IgD-negative memory B cell (primary cell): ENCODE measurements around the gene NBPF4. TPM values are rescaled to one million over a fixed set of nuclear protein-coding genes. Genes with fewer than 3 reads are reported as not detected.
"Not testable (repeated sequence)": the region's sequence is repeated elsewhere in the genome, so short reads cannot be mapped to it uniquely, and the experiment has no call there.

Experiments used
- H3K27ac Mint-ChIP-seq, 3 donors: one replicate each; pipeline ENCODE4 v1.8.0; 2020 to 2022; ENCODE audit warnings: mild to moderate bottlenecking in 3 of 3, mixed read lengths in 3 of 3, moderate library complexity in 1 of 3
- H3K27me3 Mint-ChIP-seq: one replicate; pipeline ENCODE4 v1.8.0; 2021; ENCODE audit warnings: mixed read lengths
- H3K36me3 Mint-ChIP-seq: one replicate; pipeline ENCODE4 v1.8.0; 2020; ENCODE audit warnings: mild to moderate bottlenecking, mixed read lengths
- H3K4me1 Mint-ChIP-seq, 3 donors: one replicate each; pipeline ENCODE4 v1.8.0; 2020 to 2022; ENCODE audit warnings: mixed read lengths in 3 of 3, mild to moderate bottlenecking in 1 of 3
- H3K4me3 Mint-ChIP-seq, 4 donors: one replicate each; pipeline ENCODE4 v1.8.0; 2020 to 2022; ENCODE audit warnings: mild to moderate bottlenecking in 4 of 4, mixed read lengths in 4 of 4, moderate library complexity in 3 of 4
- H3K9me3 Mint-ChIP-seq, 3 donors: one replicate each; pipeline ENCODE4 v1.8.0; 2020 to 2021; ENCODE audit warnings: mixed read lengths in 3 of 3, mild to moderate bottlenecking in 1 of 3
- polyA plus RNA-seq: library from polyadenylated mRNA; unstranded; fragments of 300-500 nt; fragmentation: Illumina TruSeq; gene quantifications from one replicate; pipeline ENCODE4 v1.2.3, GENCODE V29; 2021

The NBPF4 gene, protein sequence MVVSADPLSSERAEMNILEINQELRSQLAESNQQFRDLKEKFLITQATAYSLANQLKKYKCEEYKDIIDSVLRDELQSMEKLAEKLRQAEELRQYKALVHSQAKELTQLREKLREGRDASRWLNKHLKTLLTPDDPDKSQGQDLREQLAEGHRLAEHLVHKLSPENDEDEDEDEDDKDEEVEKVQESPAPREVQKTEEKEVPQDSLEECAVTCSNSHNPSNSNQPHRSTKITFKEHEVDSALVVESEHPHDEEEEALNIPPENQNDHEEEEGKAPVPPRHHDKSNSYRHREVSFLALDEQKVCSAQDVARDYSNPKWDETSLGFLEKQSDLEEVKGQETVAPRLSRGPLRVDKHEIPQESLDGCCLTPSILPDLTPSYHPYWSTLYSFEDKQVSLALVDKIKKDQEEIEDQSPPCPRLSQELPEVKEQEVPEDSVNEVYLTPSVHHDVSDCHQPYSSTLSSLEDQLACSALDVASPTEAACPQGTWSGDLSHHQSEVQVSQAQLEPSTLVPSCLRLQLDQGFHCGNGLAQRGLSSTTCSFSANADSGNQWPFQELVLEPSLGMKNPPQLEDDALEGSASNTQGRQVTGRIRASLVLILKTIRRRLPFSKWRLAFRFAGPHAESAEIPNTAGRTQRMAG
- polyA plus RNA-seq: 0.38 TPM

DNA sequence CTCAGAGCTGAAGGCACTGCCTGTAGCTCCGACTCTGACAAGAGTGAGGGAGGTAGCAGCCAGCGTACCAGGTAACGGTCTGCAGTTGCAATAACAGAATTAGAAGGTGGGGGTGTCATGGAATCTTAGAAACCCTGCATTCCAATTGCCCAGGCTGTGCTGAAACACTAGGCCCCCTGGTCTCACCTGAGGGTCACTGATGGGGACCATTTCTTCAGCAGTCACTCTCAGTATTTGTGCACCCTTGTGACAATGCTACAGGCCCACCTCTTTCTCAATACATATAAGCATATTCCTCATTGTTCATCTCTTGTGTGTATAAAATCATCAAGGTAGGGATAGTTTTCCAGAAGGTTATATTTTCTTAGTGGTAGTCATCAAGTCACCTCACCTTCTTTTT, at the start of gene NBPF4:
Gene NBPF4 (minus strand): TSS at position 101 of the 400 bp plus-strand sequence. CDS start 315 bp downstream, outside the sequence.
- not testable (repeated sequence) for H3K4me1 Mint-ChIP-seq, H3K9me3 Mint-ChIP-seq, H3K27me3 Mint-ChIP-seq, H3K4me3 Mint-ChIP-seq, H3K27ac Mint-ChIP-seq, H3K36me3 Mint-ChIP-seq

DNA sequence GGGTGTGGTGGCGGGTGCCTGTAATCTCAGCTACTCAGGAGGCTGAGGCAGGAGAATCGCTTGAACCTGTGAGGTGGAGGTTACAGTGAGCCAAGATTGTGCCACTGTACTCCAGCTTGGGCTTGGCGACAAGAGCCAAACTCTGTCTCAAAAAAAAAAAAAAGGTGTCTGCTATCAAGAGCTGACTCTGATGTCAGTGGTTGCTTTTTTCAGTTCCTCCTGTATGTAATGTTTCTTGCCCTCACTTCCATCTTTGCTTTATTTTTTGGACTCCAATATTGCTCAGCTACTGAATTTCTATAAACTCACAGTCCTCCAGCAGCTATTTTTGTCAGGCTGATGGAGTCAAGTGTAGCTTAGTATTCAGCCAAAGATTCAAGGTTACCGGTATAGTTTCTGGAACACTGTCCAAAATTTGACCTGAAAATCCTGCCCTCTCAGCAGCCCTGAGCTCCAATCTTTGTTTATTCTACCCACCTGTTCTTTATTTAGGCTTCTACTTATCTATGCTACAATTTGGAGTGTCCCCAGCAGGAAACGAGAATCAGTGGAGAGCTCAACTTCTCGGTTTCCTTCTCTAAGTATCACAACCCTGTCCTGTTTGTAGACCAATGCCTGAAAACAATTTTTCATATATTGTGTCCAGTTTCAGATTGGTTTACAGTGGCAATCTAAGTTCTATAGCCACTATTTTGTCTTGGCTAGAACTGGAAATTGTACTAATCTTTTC, 38.8 kb upstream of the NBPF4 start:
- H3K27ac Mint-ChIP-seq, H3K4me3 Mint-ChIP-seq, H3K9me3 Mint-ChIP-seq, H3K36me3 Mint-ChIP-seq, H3K4me1 Mint-ChIP-seq, H3K27me3 Mint-ChIP-seq: not testable (repeated sequence)

DNA sequence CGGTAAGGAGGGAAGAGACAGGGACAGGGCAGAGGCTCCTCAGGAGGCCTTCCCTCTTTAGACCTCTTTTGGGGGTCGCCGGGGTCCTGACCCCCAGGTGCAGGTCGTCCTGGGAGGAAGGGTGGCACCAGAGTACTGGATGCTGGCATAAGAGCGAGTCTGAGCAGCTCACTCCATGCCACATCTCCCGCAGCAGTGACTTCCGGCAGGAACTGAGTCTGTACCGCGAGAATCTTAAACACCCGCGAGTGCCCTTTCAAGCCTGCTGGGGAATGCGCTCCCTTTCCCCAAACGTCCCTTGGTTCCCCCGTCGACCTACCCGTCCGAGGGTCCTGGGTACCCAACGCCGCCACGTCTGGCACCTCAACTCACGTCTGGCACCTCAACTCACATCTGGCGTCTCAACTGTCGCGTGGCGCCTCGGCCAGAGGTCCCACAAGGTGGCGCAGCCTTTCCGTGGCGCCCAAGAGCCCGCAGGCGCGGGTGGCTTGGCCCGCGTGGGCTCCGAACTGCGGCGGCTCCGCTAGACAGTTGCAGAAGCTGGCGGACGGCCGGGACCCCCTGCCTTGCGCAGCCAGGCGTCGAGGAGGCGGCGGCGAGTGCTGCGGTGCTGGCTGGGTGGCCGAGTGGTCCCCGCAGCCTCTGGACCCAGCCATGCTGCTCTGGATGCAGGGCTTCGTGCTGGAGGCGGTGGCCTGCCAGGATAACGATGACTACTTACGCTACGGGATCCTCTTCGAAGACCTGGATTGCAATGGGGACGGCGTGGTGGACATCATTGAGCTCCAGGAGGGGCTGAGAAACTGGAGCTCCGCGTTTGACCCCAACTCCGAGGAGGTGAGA, 28.8 kb upstream of the NBPF4 start:
- H3K9me3 Mint-ChIP-seq: not testable (repeated sequence)

DNA sequence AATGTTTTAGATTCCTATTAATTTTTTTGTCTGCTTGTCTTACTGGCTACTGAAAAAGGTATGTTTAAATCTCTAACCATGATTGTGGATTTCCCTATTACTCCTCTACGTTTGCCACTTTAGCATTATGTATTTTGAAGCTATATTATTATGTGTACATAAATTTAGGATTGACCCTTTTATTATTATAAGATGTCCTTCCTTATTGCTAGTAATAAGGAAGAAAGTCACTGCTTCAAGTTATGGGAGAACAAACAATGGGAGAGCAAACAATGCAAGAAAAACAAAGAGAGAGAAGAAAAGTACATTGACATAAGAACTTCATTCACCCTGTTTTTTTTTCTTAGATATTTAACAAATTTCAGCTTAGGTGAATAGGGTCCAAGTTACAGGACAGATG, 23.2 kb upstream of the NBPF4 start:
- H3K4me3 Mint-ChIP-seq, H3K9me3 Mint-ChIP-seq, H3K27ac Mint-ChIP-seq, H3K4me1 Mint-ChIP-seq, H3K27me3 Mint-ChIP-seq, H3K36me3 Mint-ChIP-seq: not testable (repeated sequence)

More for the DNA sequence above, 28.8 kb upstream of the NBPF4 start:
- not testable (repeated sequence) for H3K36me3 Mint-ChIP-seq, H3K27ac Mint-ChIP-seq, H3K4me3 Mint-ChIP-seq, H3K4me1 Mint-ChIP-seq, H3K27me3 Mint-ChIP-seq

DNA sequence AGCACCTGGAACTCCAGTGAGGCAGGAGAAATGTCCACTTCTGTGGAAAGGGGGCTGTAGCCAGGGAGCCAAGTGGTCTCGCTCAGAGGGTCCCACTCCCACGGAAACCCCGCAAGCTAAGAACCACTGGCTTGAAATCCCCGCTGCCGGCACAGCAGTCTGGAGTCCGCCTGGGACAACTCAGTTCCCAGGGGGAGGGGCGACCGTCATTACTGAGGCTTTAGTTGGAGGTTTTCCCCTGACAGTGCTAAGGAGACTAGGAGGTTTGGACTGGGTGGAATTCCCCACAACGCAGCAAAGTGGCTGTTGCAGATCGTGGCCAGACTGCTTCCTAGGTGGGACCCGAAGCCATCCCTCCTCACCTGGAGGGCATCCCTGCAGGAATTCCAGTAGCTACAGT, 18.1 kb upstream of the NBPF4 start:
- H3K4me1 Mint-ChIP-seq, H3K9me3 Mint-ChIP-seq, H3K27me3 Mint-ChIP-seq, H3K4me3 Mint-ChIP-seq, H3K36me3 Mint-ChIP-seq, H3K27ac Mint-ChIP-seq: not testable (repeated sequence)

DNA sequence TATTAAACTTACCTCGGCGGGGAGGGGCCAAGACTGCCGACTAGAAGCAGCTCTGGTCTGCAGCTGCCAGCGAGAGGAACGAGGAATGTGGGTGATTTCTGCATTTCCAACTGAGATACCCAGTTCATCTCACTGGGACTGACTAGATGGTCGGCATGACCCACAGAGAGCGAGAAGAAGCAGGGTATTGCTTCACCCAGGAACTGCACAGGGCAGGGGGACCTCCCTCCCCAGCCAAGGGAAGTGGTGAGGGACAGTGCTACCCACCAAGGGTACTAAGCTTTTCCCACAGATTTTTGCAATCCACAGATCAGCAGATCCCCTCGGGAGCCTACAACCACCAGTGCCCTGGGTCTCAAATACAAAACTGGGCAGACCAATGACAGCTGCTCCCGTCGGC, 17.6 kb upstream of the NBPF4 start:
- not testable (repeated sequence) for H3K4me3 Mint-ChIP-seq

DNA sequence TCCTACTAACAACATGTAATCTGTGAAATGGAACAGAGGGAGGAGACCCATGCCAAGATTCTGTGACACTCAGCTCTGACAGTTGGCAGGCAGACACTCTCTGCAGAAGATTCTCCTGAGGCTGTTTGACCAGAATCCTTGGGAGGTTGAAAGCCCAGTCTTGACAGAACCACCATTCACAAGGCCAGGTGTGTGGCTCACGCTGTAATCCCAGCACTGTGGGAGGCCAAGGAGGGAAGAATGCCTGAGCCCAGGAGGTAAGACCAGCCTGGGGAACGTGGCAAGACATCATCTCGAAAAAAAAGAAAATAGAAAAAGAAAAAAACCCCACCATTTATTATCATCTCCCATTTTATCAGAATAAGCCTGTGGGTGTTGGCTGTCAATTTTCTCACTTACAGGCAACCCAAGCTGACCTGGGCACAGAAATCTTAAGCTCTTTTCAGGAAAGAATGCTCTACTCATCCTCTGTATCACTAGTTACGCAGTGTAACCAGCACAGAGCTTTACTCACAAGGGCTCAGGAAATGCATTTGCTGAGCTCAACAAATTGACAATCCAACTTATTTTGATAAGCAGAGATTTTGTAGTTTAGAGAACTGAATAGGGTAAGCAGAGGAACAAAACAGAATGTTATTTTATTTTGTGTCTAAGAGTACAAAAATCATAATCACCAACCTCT, 16.8 kb upstream of the NBPF4 start:
- not testable (repeated sequence) for H3K27me3 Mint-ChIP-seq, H3K27ac Mint-ChIP-seq, H3K4me1 Mint-ChIP-seq, H3K9me3 Mint-ChIP-seq, H3K36me3 Mint-ChIP-seq, H3K4me3 Mint-ChIP-seq

More for the DNA sequence above, 17.6 kb upstream of the NBPF4 start:
- not testable (repeated sequence) for H3K4me1 Mint-ChIP-seq, H3K27ac Mint-ChIP-seq, H3K9me3 Mint-ChIP-seq, H3K36me3 Mint-ChIP-seq, H3K27me3 Mint-ChIP-seq

DNA sequence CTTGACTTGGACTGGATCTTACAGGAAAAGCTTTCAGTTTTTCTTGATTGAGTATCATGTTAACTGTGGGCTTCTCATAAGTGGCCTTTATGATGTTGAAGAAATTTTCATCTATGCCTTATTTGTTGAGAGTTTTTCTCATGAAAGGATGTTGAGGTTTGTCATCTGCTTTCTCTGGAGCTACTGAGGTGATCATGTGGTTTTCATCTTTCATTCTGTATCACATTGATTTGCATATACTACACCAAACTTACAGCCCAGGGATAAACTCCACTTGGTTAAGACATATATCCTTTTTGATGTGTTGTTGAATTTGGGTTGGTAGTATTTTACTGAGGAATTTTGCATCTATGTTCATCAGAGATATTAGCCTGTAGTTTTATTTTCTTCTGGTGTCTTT, 11.6 kb upstream of the NBPF4 start:
- H3K27ac Mint-ChIP-seq, H3K27me3 Mint-ChIP-seq, H3K4me1 Mint-ChIP-seq, H3K36me3 Mint-ChIP-seq, H3K4me3 Mint-ChIP-seq, H3K9me3 Mint-ChIP-seq: not testable (repeated sequence)

DNA sequence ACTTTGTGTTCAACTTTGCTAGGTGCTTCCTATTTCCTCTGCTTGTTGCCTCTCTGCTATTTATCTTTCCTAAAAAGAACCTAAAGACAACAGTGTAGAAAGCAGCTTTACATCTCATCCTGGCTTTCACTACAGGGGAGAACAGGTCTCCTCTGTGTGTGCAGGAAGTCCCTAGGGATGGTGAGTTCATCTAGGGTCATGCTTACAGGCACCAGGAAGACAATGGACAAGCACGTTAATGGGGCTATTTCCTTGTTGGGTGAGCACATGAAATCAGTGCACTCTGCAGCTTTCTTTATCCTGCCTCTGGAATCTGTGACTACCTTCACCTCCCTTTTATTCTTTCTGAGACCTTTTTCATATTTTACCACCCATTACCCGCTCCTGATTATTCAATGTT, 4.5 kb downstream of the NBPF4 start:
- not testable (repeated sequence) for H3K27ac Mint-ChIP-seq, H3K27me3 Mint-ChIP-seq, H3K36me3 Mint-ChIP-seq, H3K4me1 Mint-ChIP-seq, H3K9me3 Mint-ChIP-seq, H3K4me3 Mint-ChIP-seq

DNA sequence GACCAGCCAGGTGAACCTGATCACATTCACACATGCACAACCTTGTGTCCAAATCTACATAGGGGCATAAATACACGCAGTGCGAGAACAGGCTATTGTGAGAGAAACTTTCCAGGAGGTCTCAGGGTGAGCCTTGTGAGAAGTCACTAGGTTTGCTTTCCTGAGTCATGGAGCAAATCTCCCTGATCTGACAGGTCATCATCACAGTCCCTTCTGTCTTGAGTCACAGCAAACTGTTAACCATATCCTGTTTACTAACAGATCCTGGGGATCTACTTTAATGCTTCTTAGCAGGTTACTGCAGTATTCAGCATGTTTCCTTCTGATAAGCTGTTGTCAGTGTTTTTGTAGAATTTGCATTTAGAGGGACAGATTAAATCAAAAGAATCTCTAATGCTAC, 8.6 kb downstream of the NBPF4 start:
- H3K4me3 Mint-ChIP-seq, H3K9me3 Mint-ChIP-seq, H3K27ac Mint-ChIP-seq, H3K27me3 Mint-ChIP-seq, H3K36me3 Mint-ChIP-seq, H3K4me1 Mint-ChIP-seq: not testable (repeated sequence)

DNA sequence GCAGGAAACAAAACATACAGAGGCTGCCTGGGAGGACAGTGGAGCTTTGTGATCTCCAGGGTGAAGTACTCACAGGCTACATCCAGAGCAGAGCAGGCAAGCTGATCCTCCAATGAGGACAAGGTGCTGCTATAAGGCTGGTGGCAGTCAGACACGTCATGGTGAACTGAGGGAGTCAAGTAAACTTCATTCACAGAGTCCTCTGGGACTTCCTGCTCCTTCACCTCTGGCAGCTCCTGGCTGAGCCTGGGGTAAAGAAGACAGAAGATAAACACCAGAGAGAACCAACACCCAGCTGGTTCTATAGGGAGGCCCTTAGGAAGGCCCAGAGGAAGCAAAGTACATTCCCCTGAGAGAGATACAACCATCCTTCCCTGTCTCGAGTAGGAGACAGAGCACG, 11.7 kb downstream of the NBPF4 start:
- H3K9me3 Mint-ChIP-seq, H3K27me3 Mint-ChIP-seq, H3K4me1 Mint-ChIP-seq, H3K27ac Mint-ChIP-seq, H3K4me3 Mint-ChIP-seq, H3K36me3 Mint-ChIP-seq: not testable (repeated sequence)

DNA sequence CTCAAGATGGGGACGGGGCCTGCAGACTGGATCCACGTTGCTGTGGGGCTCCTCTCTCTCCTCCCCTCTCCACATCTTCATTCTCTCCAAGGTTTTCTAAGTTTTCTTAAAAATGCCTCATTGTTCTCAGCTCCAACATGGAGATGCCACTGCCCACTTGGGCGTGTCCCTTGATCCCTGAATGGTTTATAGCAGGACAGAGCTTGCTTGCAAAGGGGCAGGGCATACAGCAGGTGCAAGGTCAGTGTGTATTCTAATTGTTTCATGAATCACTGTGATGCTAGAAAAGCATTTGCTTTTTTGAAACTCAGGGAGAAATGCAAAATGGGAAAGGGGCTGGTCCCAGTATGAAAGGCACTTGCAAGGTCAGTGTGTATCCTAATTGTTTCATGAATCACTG, 13.9 kb downstream of the NBPF4 start:
- not testable (repeated sequence) for H3K4me3 Mint-ChIP-seq, H3K27me3 Mint-ChIP-seq, H3K9me3 Mint-ChIP-seq, H3K36me3 Mint-ChIP-seq, H3K4me1 Mint-ChIP-seq, H3K27ac Mint-ChIP-seq

DNA sequence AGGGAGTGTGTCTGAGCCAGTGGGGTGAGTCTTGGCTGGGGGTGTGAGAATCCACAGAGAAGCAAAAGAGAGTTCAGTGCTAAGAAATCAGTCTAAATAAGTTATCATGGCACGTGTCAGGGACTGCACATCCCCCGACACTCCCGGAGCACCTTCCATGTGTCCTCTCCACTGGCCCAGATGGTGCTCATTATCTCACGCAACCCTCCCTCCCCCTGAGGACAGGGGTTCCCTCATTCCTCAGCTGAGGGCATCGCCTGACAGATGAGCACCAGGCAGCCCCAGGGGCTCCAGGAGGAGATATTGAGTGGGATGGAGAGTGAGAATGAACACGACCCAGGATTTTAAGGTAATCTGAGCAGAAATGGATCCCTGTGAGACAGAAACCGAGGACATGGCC, 16.1 kb downstream of the NBPF4 start:
- H3K36me3 Mint-ChIP-seq, H3K4me3 Mint-ChIP-seq, H3K9me3 Mint-ChIP-seq, H3K4me1 Mint-ChIP-seq, H3K27me3 Mint-ChIP-seq, H3K27ac Mint-ChIP-seq: not testable (repeated sequence)

DNA sequence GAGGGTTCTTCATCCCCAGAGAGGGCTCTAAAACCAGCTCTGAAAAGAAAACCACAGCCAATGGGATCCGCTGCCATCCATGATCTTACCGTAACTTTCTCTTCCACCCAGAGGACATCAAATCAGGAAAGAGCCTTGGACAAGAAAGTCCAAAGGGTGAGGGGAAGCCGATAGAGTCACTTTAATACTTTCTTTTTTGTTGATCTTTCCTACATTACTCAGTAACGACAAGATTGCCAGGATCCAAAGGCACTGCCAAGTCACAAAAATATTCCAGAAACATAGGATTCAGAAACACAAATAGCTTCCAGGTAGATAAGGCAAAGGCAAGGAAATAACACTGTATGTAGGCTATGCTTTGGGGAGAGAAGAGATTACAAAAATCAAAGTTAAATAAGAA, 17.0 kb downstream of the NBPF4 start:
- not testable (repeated sequence) for H3K9me3 Mint-ChIP-seq, H3K36me3 Mint-ChIP-seq, H3K27me3 Mint-ChIP-seq, H3K27ac Mint-ChIP-seq, H3K4me1 Mint-ChIP-seq, H3K4me3 Mint-ChIP-seq

DNA sequence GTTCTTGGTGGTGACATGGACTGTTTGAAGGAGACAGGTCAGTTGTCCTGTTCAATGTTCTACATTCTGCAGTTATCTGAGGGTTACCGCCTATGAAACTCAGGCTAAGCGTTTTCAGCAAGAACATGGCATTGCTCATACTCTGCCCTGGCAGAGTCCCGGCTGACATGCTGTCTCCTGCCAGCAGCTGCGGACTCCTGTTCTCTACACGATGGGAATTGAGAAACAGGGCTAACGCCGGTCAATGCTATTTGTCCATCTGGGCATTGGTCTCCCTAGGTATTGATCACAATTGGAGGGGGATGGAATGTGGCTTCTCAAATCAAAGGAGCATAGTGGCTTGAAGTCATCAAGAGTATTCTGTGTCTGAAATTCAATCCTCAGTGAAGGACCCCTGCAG, 20.6 kb downstream of the NBPF4 start:
- H3K4me1 Mint-ChIP-seq, H3K4me3 Mint-ChIP-seq: not testable (repeated sequence)

More for the DNA sequence above, 20.6 kb downstream of the NBPF4 start:
- not testable (repeated sequence) for H3K36me3 Mint-ChIP-seq, H3K27ac Mint-ChIP-seq, H3K27me3 Mint-ChIP-seq, H3K9me3 Mint-ChIP-seq
